GM12891 (cell line): ENCODE measurements around the gene EXO5.
"Not testable (repeated sequence)": the region's sequence is repeated elsewhere in the genome, so short reads cannot be mapped to it uniquely, and the experiment has no call there.

ENCODE experiments used
- DNase-seq: peaks from one replicate; pipeline ENCODE4 v3.0.0; 2011; ENCODE audit warnings: low spot score; ENCODE audit not compliant: insufficient read length
- FAIRE-seq: peaks from 2 replicates; lab custom pipeline; 2011; peaks lifted over from hg19 to GRCh38; lab: Jason Lieb, UNC
- PAX5 ChIP-seq: IDR thresholded peaks from 2 replicates; pipeline ENCODE4 v1.6.1; 2011; ENCODE audit warnings: low read length, moderate library complexity, mild to moderate bottlenecking; ENCODE audit not compliant: insufficient read depth, severe bottlenecking
- POLR2A ChIP-seq: IDR thresholded peaks from 2 replicates; pipeline ENCODE4 v1.6.1; 2011; ENCODE audit warnings: low read depth, low read length, control low read depth
- POLR2AphosphoS5 ChIP-seq: IDR thresholded peaks from 2 replicates; pipeline ENCODE4 v1.6.1; 2011; ENCODE audit warnings: low read depth, low read length, control low read depth
- POU2F2 ChIP-seq: IDR thresholded peaks from 2 replicates; pipeline ENCODE4 v1.6.1; 2011; ENCODE audit warnings: low read depth, mild to moderate bottlenecking, control low read depth, low read length, moderate library complexity
- SPI1 ChIP-seq: IDR thresholded peaks from 2 replicates; pipeline ENCODE4 v1.6.1; 2011; ENCODE audit warnings: low read depth, low read length, control low read depth
- TAF1 ChIP-seq: IDR thresholded peaks from 2 replicates; pipeline ENCODE4 v1.6.1; 2011; ENCODE audit warnings: low read depth, low read length, control low read depth

The EXO5 gene

DNA sequence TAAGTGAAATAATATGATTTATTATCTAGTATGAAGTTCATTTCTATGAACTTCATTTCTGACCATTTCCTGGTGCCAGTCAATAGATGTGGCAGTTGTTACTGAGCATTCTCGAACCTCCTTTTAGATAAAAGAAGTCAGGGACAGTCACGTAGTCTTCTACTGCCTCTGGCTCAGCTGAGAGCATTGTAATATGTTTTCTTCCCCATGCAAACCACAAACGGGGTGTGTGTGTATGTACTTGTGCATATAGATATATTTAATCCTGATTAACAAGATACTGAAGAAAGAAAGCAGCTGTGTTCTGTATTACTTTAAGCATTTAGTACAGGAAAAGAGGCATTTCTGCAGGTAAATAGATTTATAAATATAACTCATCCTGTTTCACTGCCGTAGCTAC, 44.5 kb downstream of the EXO5 start:
- FAIRE-seq (no peak), DNase-seq (no peak)
- TF ChIP-seq POLR2A: no peak
- TF ChIP-seq POLR2AphosphoS5: no peak
- TF ChIP-seq PAX5: no peak
- TF ChIP-seq POU2F2: no peak
- no peak for TF ChIP-seq TAF1
- TF ChIP-seq SPI1: no peak

- FAIRE-seq, DNase-seq: not testable (repeated sequence)
Observed at GRCh38 chr1:40554807-40555206, 46.2 kb downstream of the EXO5 start.

DNA sequence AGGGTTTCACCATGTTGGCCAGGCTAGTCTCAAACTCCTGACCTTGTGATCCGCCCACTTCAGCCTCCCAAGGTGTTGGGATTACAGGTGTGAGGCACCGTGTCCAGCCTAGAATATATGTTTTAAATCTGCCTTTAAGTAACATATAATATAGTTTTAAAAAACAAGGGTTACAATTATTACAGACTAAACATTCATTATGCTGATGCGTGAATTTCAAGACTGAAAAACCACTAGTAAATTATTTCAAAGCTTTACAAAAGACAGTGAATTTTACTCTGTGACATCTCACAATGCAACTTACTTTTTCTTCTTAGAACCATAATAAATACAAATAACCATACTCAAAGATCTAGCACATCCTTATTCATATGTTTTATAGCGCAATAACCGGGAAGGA, 47.6 kb downstream of the EXO5 start:
- TF ChIP-seq POU2F2: no peak
- no peak for TF ChIP-seq TAF1
- no peak for TF ChIP-seq POLR2A
- no peak for TF ChIP-seq PAX5
- TF ChIP-seq SPI1: no peak
- TF ChIP-seq POLR2AphosphoS5: no peak
- FAIRE-seq (no peak), DNase-seq (no peak)

DNA sequence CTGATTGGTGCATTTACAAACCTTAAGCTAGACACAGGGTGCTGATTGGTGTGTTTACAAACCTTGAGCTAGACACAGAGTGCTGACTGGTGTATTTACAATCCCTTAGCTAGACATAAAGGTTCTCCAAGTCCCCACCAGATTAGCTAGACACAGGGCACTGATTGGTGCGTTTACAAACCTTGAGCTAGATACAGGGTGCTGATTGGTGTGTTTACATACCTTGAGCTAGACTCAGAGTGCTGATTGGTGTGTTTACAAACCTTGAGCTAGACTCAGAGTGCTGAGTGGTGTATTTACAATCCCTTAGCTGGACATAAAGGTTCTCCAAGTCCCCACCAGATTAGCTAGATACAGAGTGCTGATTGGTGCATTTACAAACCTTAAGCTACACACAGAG, 49.7 kb downstream of the EXO5 start:
- DNase-seq, FAIRE-seq: not testable (repeated sequence)

DNA sequence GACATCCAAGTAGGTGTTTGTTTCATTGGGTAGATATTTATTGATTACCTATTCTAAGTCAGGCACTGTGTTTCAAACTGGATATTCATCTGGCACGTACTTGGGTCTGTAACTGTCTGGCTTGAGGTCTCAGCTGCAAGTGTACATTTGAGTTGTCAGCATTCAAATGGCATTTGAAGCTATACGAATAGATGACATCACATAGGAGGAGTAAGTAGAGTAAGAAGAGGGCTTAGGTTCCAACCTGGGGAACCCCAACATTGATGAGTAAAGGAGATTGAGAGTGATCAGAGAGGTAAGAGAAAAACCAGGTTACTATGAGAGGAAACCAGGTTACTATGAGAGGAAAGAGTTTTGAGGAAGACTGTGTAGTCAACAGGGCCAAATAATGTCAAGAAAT, 53.6 kb downstream of the EXO5 start:
- no peak for FAIRE-seq
- TF ChIP-seq SPI1: no peak
- TF ChIP-seq POLR2A: no peak
- TF ChIP-seq PAX5: no peak
- TF ChIP-seq POU2F2: no peak
- TF ChIP-seq TAF1: no peak
- no peak for TF ChIP-seq POLR2AphosphoS5
- no peak for DNase-seq

- FAIRE-seq: no peak
- DNase-seq: no peak
Observed at GRCh38 chr1:40563266-40563665, 54.7 kb downstream of the EXO5 start.

DNA sequence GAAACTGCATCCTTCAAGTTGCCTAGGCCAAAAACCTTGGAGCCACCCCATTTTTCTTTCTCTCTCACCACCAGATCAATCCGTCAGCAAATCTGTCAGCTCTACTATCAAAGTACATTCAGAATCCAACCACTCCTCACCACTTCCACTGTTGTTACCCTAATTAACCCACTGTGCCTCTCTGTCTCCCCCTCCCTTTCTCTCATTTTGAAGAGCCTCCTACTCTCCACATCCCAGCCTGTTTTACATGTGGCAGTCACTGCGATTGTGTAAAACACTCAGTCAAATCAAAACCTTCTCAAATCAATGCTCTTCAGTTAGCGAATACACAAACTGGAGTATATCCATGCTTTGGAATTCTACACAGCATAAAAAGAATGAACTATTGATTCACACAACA, 55.9 kb downstream of the EXO5 start:
- TF ChIP-seq TAF1 (no peak), POLR2AphosphoS5 (no peak), POU2F2 (no peak), SPI1 (no peak), PAX5 (no peak), POLR2A (no peak)
- no peak for DNase-seq
- FAIRE-seq: no peak

More at GRCh38 chr1:40563266-40563665, 54.7 kb downstream of the EXO5 start:
- TF ChIP-seq POLR2A: no peak
- no peak for TF ChIP-seq SPI1
- TF ChIP-seq TAF1: no peak
- no peak for TF ChIP-seq POU2F2
- no peak for TF ChIP-seq PAX5
- TF ChIP-seq POLR2AphosphoS5: no peak

GRCh38 chr1:40564913-40565312, 56.3 kb downstream of the EXO5 start:
- no peak for DNase-seq
- FAIRE-seq: no peak
- TF ChIP-seq SPI1: no peak
- no peak for TF ChIP-seq POU2F2
